ENCODE results near the gene TIMM23.
A peak's percentile ranks its signal among the peaks of the same experiment; 100 is the strongest.
"Not testable (repeated sequence)": the region's sequence is repeated elsewhere in the genome, so short reads cannot be mapped to it uniquely, and the experiment has no call there.

Gene TIMM23

GRCh38 chr10:45997994-45998763 lies 25.9 kb downstream of the TIMM23 start:
- no peak for DNase-seq

DNA sequence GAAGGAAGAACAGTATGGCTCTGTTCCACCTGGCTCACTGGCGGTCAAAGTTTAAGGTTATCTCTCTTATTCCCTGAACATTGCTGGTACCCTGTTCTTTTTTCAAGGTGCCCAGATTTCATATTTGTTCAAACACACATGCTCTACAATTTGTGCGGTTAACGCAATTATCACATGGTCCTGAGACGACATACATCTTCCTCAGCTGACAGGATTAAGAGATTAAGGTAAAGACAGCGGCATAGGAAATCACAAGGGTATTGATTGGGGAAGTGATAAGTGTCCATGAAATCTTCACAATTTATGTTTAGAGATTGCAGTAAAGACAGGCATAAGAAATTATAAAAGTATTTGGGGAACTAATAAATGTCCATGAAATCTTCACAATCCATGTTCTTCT lies 27.7 kb downstream of the TIMM23 start:
- not testable (repeated sequence) for DNase-seq

GRCh38 chr10:46000538-46000937 lies 28.2 kb downstream of the TIMM23 start:
- no peak for DNase-seq

- no peak for DNase-seq
These were observed 29.0 kb downstream of the TIMM23 start for GRCh38 chr10:46001187-46001756.

GRCh38 chr10:46002189-46002687 lies 29.9 kb downstream of the TIMM23 start:
- not testable (repeated sequence) for DNase-seq

DNA sequence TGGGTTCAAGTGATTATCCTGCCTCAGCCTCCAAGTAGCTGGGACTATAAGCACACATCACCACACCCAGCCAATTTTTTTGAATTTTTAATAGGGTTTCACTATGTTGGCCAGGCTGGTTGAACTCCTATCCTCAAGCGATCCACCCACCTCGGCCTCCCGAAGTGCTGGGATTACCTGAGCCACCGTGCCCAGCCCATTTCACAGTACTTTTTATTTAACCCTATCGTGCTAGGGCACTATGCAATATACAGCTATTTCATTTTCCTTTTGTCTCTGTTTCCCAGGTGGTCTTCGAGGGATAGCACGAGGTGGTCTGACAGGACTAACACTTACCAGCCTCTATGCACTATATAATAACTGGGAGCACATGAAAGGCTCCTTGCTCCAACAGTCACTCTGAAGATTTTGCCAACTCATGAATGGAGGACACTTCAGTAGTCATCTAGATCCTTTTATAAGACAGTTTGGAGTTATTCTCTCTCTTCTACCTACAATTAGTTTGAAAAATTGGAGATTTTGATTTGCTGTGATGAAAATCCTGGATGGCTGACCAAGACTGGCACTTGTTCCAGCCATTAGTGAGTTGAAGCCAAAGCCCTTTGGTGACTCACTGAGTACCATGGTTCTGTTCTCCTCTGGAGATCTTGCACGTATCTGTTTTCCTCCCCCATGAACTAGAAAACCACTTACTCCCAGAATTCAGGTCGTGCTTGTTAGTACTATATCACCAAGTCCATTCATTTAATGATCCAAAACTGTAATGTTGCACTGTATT lies 30.8 kb downstream of the TIMM23 start:
- no peak for DNase-seq

DNA sequence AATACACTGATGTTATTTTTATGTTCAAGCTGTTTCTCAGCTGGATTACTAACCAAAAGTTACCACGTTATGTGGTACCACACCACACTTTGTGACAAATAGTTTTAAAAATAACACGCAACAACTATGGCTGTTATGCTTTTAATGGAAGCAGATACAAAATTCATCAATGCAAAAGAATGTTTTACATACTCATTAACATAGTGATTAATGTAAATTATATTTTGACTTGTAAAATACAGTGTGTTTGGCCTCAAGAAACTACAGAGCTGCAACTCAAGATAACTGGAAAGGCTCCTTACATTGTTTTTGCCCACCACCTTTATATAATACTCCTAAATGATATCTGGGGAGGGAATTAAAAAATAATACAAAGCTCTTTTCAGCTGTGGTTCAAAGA lies 32.7 kb downstream of the TIMM23 start:
- DNase-seq = no peak

DNA sequence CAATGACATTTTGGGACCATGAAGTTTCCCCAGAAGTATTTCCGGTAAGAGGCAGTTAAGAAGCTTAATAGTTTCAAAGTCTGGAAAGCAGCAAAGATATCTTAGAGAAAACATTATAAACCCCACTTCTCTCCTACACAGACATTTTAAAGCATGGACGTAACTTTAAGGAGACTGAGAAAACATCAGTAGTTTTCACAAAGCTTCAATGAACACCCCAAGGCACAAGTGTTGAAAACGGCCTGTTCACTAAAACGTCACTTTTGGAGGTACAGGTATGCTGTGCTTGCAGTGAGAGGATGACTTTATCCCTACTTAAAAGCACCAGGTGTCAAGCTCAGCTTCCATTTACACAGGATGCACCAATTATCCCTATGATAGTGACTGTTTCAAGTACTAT lies 33.1 kb downstream of the TIMM23 start:
- DNase-seq = no peak

DNA sequence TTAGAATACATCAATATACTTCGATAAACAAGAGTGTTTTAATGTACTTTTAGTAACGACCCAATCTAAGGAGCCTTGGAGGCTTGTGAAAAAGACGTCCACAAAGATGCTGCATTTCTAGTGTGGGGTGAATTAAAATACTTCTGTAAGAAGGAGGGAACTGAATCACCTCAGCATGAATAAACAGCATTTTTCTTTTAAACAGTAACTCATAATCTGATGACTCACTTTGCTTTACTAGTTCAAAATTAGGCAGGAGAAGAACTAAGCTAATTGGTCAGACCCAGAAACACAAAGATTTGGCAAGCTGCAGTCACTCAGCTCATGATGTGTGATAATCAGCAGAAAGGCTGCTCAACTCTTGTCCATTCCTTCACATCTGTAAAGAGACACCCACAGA lies 33.9 kb downstream of the TIMM23 start:
- DNase-seq = no peak

DNA sequence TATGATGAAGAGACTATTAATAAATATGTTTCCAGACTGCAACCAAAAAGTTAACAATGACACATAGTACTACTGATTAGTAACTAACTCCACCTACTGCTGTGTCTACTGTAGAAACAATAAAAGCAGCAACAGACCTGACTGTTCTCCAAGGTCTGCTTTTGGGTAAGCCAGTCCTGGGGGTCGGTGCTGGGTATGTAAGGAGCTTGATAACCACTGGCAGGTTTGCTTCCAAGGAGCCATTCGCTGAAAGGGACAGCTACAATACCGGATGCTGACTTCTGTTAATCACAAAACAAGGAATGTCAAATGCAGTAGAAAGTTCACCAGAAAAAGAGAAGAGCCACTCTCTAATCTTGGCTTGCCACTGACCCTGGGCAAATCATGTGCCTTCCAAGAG lies 40.5 kb downstream of the TIMM23 start:
- no peak for DNase-seq

- DNase-seq = no peak
These were observed 41.9 kb downstream of the TIMM23 start for GRCh38 chr10:46014206-46014605.

DNA sequence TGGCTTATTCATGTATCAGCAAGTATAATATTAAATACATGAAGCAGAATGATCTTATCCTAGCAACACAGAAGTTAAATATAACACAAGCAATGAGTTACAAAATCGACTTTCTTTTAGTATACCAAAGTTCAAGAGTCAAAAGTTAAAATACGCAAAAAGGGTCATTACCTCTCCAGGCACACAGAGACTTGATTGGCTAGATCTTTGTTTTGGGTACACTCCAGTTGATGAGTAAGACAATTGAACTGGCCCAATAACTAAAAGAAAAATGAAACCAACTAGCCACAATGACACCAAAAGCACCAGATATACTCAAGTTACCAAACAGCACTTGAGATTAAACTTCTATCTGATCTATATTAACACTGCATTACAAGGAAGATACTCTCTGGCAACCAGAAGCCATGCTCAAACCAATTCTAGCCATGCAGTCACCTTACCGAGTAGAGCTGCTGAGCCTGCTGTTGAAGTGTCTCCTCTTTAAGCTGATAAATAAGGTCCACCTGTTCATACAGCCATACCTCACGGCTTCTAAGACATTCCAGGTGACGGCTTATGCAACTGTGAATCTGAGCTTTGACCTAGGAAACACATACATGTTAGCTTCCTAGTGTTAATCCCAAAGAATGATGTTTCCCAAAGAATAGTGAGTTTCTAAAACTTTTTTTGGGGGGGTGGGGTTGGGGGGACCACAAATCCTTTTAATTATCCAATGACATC lies 42.6 kb downstream of the TIMM23 start:
- no peak for DNase-seq

DNA sequence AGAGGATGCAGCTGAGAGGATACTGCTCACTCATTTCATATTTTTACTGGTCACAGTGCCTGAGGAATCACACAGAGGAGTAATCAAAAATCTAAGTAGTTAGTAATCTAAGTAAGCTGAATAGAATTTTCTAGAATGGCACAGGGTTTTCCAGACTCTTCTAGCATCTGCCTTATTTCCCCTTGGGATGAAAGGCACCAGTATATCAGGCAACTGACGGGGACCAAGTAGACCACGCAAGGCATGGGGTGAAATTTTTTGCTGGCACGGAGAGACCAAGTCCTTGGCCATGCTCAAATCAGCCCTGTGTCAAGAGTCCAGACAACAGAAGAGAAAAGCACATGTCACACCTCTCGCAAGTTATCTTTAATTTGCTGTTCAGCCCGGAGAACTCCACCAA lies 43.9 kb downstream of the TIMM23 start:
- DNase-seq = no peak

DNA sequence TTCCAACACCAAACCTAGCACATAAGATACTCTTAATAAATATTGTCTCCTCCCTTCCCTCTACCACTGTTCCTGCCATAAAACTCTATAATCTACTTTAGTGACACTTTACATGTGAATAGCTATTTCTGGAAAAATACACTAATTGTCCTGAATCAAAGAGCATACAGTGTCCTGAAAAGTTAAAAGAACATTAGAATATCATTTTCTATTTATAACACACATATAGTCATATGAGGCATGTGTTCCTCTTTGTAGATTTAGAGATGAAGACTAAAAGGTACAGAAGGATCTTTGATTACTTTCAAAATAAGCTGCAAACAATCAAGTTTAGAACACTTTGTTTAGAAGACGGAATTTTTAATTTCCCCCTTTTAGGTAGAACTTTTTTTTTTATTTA lies 44.5 kb downstream of the TIMM23 start:
- DNase-seq = no peak

- DNase-seq = no peak
These were observed 45.4 kb downstream of the TIMM23 start for GRCh38 chr10:46017733-46018132.

GRCh38 chr10:46018453-46019176 lies 46.3 kb downstream of the TIMM23 start:
- no peak for DNase-seq

DNA sequence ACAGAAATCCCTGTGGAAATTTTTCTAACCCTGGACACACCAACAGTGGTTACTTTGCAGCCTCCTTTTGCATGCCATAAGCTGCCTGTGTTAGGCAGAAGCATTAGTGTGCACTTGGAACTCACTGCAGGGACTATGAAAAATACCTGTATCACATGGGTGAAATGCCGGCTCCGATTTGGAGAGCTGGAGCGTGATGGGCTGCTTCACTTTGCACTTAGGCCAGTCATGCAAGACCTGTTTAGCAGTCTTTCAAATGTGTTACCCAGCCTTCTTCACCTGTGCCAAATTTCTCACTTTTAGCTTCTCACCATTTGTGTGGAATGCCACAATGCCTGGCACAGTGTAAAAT lies 46.9 kb downstream of the TIMM23 start:
- no peak for DNase-seq

DNA sequence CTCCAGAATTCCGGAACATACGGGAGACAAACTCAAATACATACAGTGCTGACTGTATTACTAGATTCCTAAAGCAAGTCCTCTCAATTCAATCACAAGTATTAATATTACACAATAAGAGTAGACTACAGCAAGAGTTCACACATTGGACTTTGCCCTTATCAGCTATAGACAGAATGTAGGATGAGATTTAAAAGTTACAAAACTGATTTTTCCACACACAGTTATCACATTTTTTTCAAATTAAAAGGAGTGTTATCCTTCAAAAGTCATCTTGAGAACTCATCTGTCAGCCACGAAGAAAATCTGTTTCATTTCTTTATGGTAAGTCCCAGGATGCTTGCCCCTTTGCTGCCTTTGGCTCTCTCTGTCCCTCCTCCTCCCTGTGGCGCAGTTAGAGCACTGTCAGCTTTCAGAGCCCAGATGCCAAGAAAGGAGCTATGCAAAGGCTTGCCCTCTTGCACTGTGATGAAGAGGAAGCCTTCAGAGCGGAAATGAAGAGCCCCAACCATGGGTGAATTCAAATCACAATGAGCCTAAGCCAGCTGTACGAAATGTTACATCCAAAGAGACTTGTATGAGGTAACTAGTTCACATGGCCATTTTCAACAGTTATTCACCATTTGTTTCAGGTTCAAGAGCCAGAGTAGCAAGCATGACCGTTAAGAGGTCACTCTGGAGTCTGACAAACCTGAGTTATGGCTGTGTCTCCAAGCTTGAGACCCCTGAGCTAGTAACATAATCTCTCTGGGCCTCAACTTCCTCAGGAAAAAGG lies 47.5 kb downstream of the TIMM23 start:
- no peak for DNase-seq

- no peak for DNase-seq
These were observed 48.0 kb downstream of the TIMM23 start for GRCh38 chr10:46020344-46020657.

GRCh38 chr10:46022978-46023702 lies 50.9 kb downstream of the TIMM23 start:
- peak; percentile 82 for DNase-seq

- no peak for DNase-seq
These were observed 52.7 kb downstream of the TIMM23 start for GRCh38 chr10:46024948-46025347.
